A204.1 (cell line): ENCODE data around the gene PSMB10.
"Not testable (repeated sequence)": the region's sequence is repeated elsewhere in the genome, so short reads cannot be mapped to it uniquely, and the experiment has no call there.

Source experiments
- FAIRE-seq: peaks from 2 replicates; lab custom pipeline; 2012; peaks lifted over from hg19 to GRCh38; lab: Jason Lieb, UNC

Gene PSMB10

GRCh38 chr16:67942200-67942509 is 5.5 kb upstream of the PSMB10 start:
- FAIRE-seq: no peak

- no peak for FAIRE-seq
Observed at GRCh38 chr16:67941469-67942199, 5.0 kb upstream of the PSMB10 start.

- FAIRE-seq: no peak
Observed at GRCh38 chr16:67940446-67941089, 3.9 kb upstream of the PSMB10 start.

GRCh38 chr16:67939507-67940445 is 3.1 kb upstream of the PSMB10 start:
- FAIRE-seq: no peak

GRCh38 chr16:67937713-67938112 is 1.1 kb upstream of the PSMB10 start:
- FAIRE-seq: not testable (repeated sequence)

GRCh38 chr16:67936880-67937605 is 393 bp upstream of the PSMB10 start:
- FAIRE-seq: no peak

- peak; percentile 95 for FAIRE-seq
Observed at GRCh38 chr16:67935402-67936123, 1.1 kb downstream of the PSMB10 start.

GRCh38 chr16:67935101-67935401 is 1.6 kb downstream of the PSMB10 start:
- FAIRE-seq: no peak

GRCh38 chr16:67934306-67935100 is 2.1 kb downstream of the PSMB10 start:
- FAIRE-seq: no peak

- no peak for FAIRE-seq
Observed at GRCh38 chr16:67933805-67934204, 2.8 kb downstream of the PSMB10 start.

GRCh38 chr16:67932462-67932840 is 4.2 kb downstream of the PSMB10 start:
- FAIRE-seq: no peak

GRCh38 chr16:67931712-67932461 is 4.8 kb downstream of the PSMB10 start, which contains the start of gene CTRL:
CTRL (minus strand) TSS chr16:67931862; CDS start chr16:67931852, 10 bp downstream.
- no peak for FAIRE-seq

- no peak for FAIRE-seq
Observed at GRCh38 chr16:67930678-67931211, 5.9 kb downstream of the PSMB10 start.

GRCh38 chr16:67930191-67930590 is 6.5 kb downstream of the PSMB10 start:
- no peak for FAIRE-seq

- FAIRE-seq: no peak
Observed at GRCh38 chr16:67928561-67929364, 7.9 kb downstream of the PSMB10 start.

GRCh38 chr16:67928147-67928546 is 8.5 kb downstream of the PSMB10 start:
- no peak for FAIRE-seq

GRCh38 chr16:67927131-67927941 is 9.3 kb downstream of the PSMB10 start:
- no peak for FAIRE-seq

- FAIRE-seq: no peak
Observed at GRCh38 chr16:67926181-67926750, 10.4 kb downstream of the PSMB10 start.
